ENCODE data around the gene DNAI2. TPM values are rescaled to one million over a fixed set of nuclear protein-coding genes. Genes with fewer than 3 reads are reported as not detected.
A peak's percentile ranks its signal among the peaks of the same experiment; 100 is the strongest.

Gene DNAI2
- total and polyA plus RNA-seq, 9 of the 15 experiments (the other 6 are each of a cell fraction or from before 2014, with no cell fraction given): not detected

GRCh38 chr17:74325743-74326379 is 51.8 kb downstream of the DNAI2 start, which contains the start of gene KIF19 (continued):
- TF ChIP-seq RERE (CRISPR knock-in tag; IDR thresholded peaks at IDR 0.05; ENCODE audit: borderline replicate concordance): 0 out of 2 replicates have a peak, but pooled peaks have one; percentile 56
- TF ChIP-seq ZNF436 (CRISPR knock-in tag; IDR thresholded peaks at IDR 0.05): peak; percentile 83
- TF ChIP-seq MCM2 (IDR thresholded peaks at IDR 0.05; ENCODE audit: low read depth): no peak
- TF ChIP-seq KAT8 (IDR thresholded peaks at IDR 0.05; ENCODE audit: low read depth): no peak
- peak; percentile 71 for TF ChIP-seq ZBTB33 (CRISPR knock-in tag; IDR thresholded peaks at IDR 0.05)
- peak; percentile 14 for TF ChIP-seq CCNT2 (IDR thresholded peaks at IDR 0.05; ENCODE audit: borderline replicate concordance, extremely low read depth, insufficient read length, low read depth, low read length)
- peak; percentile 80; the same call in 1 of the 2 replicates for TF ChIP-seq TFAP4 (CRISPR knock-in tag; IDR thresholded peaks at IDR 0.05; ENCODE audit: borderline replicate concordance)

All from K562 (cell line).